ENCODE results near the gene PIGU.
"Not testable (repeated sequence)": the region's sequence is repeated elsewhere in the genome, so short reads cannot be mapped to it uniquely, and the experiment has no call there.

The PIGU gene

GRCh38 chr20:34676642-34677373 lies at the start of gene PIGU:
Gene PIGU (minus strand): TSS chr20:34677092. CDS start chr20:34677085, 7 bp downstream.
- Histone ChIP-seq H3K27me3 (ENCODE audit: control insufficient read depth, insufficient read depth, low read length) (no peaks in the 10 kb centered on the region), H3K4me3 (ENCODE audit: low read length) (peak within 1 kb of the TSS; percentile 82), H3K27ac (ENCODE audit: low read length) (no peak within 1 kb of the TSS), H3K4me1 (ENCODE audit: control insufficient read depth, insufficient read depth, low read length) (no peaks in the 10 kb centered on the region), H3K36me3 (ENCODE audit: control insufficient read depth, insufficient read depth, low read length) (no peaks in the 10 kb centered on the region), H3K9me3 (ENCODE audit: control insufficient read depth, insufficient read depth, low read length) (no peaks in the 10 kb centered on the region)
- DNase-seq (ENCODE audit: low read depth, low spot score), result peak; percentile 90
- WGBS (ENCODE audit: insufficient coverage, insufficient read length), result no CpG with 5 or more reads among the region's 64 CpGs

- Histone ChIP-seq H3K27me3 (ENCODE audit: control insufficient read depth, insufficient read depth, low read length) (no peaks in the 10 kb centered on the region), H3K27ac (ENCODE audit: low read length) (no peak overlapping the region), H3K4me1 (ENCODE audit: control insufficient read depth, insufficient read depth, low read length) (no peaks in the 10 kb centered on the region), H3K36me3 (ENCODE audit: control insufficient read depth, insufficient read depth, low read length) (no peaks in the 10 kb centered on the region), H3K4me3 (ENCODE audit: low read length) (no peak overlapping the region), H3K9me3 (ENCODE audit: control insufficient read depth, insufficient read depth, low read length) (no peaks in the 10 kb centered on the region)
- DNase-seq (ENCODE audit: low read depth, low spot score), result no peak
- no CpG with 5 or more reads among the region's 3 CpGs for WGBS (ENCODE audit: insufficient coverage, insufficient read length)
These were observed 47.3 kb upstream of the PIGU start for GRCh38 chr20:34724172-34724571.

GRCh38 chr20:34722560-34722959 lies 45.7 kb upstream of the PIGU start:
- WGBS (ENCODE audit: insufficient coverage, insufficient read length), result no CpG with 5 or more reads among the region's 3 CpGs
- not testable (repeated sequence) for H3K27me3 ChIP-seq (ENCODE audit: control insufficient read depth, insufficient read depth, low read length); H3K4me3 ChIP-seq (ENCODE audit: low read length); H3K9me3 ChIP-seq (ENCODE audit: control insufficient read depth, insufficient read depth, low read length); DNase-seq (ENCODE audit: low read depth, low spot score); H3K36me3 ChIP-seq (ENCODE audit: control insufficient read depth, insufficient read depth, low read length); H3K27ac ChIP-seq (ENCODE audit: low read length); H3K4me1 ChIP-seq (ENCODE audit: control insufficient read depth, insufficient read depth, low read length)

GRCh38 chr20:34720266-34720665 lies 43.4 kb upstream of the PIGU start:
- Histone ChIP-seq H3K27ac (ENCODE audit: low read length) (no peak overlapping the region), H3K4me3 (ENCODE audit: low read length) (no peak overlapping the region), H3K9me3 (ENCODE audit: control insufficient read depth, insufficient read depth, low read length) (no peaks in the 10 kb centered on the region), H3K36me3 (ENCODE audit: control insufficient read depth, insufficient read depth, low read length) (no peaks in the 10 kb centered on the region), H3K4me1 (ENCODE audit: control insufficient read depth, insufficient read depth, low read length) (no peaks in the 10 kb centered on the region), H3K27me3 (ENCODE audit: control insufficient read depth, insufficient read depth, low read length) (no peaks in the 10 kb centered on the region)
- no CpG with 5 or more reads among the region's 2 CpGs for WGBS (ENCODE audit: insufficient coverage, insufficient read length)
- no peak for DNase-seq (ENCODE audit: low read depth, low spot score)

GRCh38 chr20:34719242-34720017 lies 42.5 kb upstream of the PIGU start:
- not testable (repeated sequence) for H3K27ac ChIP-seq (ENCODE audit: low read length); H3K4me3 ChIP-seq (ENCODE audit: low read length); H3K9me3 ChIP-seq (ENCODE audit: control insufficient read depth, insufficient read depth, low read length); DNase-seq (ENCODE audit: low read depth, low spot score); H3K36me3 ChIP-seq (ENCODE audit: control insufficient read depth, insufficient read depth, low read length); H3K27me3 ChIP-seq (ENCODE audit: control insufficient read depth, insufficient read depth, low read length); H3K4me1 ChIP-seq (ENCODE audit: control insufficient read depth, insufficient read depth, low read length)
- WGBS (ENCODE audit: insufficient coverage, insufficient read length), result no CpG with 5 or more reads among the region's 13 CpGs

- Histone ChIP-seq H3K9me3 (ENCODE audit: control insufficient read depth, insufficient read depth, low read length) (no peaks in the 10 kb centered on the region), H3K36me3 (ENCODE audit: control insufficient read depth, insufficient read depth, low read length) (no peaks in the 10 kb centered on the region), H3K27me3 (ENCODE audit: control insufficient read depth, insufficient read depth, low read length) (no peaks in the 10 kb centered on the region), H3K4me1 (ENCODE audit: control insufficient read depth, insufficient read depth, low read length) (no peaks in the 10 kb centered on the region), H3K4me3 (ENCODE audit: low read length) (no peak overlapping the region), H3K27ac (ENCODE audit: low read length) (no peak overlapping the region)
- DNase-seq (ENCODE audit: low read depth, low spot score), result no peak
- WGBS (ENCODE audit: insufficient coverage, insufficient read length), result no CpG with 5 or more reads among the region's 9 CpGs
These were observed 40.6 kb upstream of the PIGU start for GRCh38 chr20:34717230-34718095.

GRCh38 chr20:34716921-34717229 lies 40.0 kb upstream of the PIGU start:
- WGBS (ENCODE audit: insufficient coverage, insufficient read length), result no CpG with 5 or more reads among the region's 2 CpGs
- DNase-seq (ENCODE audit: low read depth, low spot score), result no peak
- Histone ChIP-seq H3K27ac (ENCODE audit: low read length) (no peak overlapping the region), H3K36me3 (ENCODE audit: control insufficient read depth, insufficient read depth, low read length) (no peaks in the 10 kb centered on the region), H3K27me3 (ENCODE audit: control insufficient read depth, insufficient read depth, low read length) (no peaks in the 10 kb centered on the region), H3K9me3 (ENCODE audit: control insufficient read depth, insufficient read depth, low read length) (no peaks in the 10 kb centered on the region), H3K4me1 (ENCODE audit: control insufficient read depth, insufficient read depth, low read length) (no peaks in the 10 kb centered on the region), H3K4me3 (ENCODE audit: low read length) (no peak overlapping the region)

- Histone ChIP-seq H3K4me3 (ENCODE audit: low read length) (no peak overlapping the region), H3K27ac (ENCODE audit: low read length) (no peak overlapping the region), H3K27me3 (ENCODE audit: control insufficient read depth, insufficient read depth, low read length) (peaks cover 8% of the 10 kb centered on the region; the same call in 1 of the 2 replicates), H3K9me3 (ENCODE audit: control insufficient read depth, insufficient read depth, low read length) (no peaks in the 10 kb centered on the region), H3K4me1 (ENCODE audit: control insufficient read depth, insufficient read depth, low read length) (no peaks in the 10 kb centered on the region), H3K36me3 (ENCODE audit: control insufficient read depth, insufficient read depth, low read length) (no peaks in the 10 kb centered on the region)
- no peak for DNase-seq (ENCODE audit: low read depth, low spot score)
- WGBS (ENCODE audit: insufficient coverage, insufficient read length), result no CpG with 5 or more reads among the region's 4 CpGs
These were observed 38.5 kb upstream of the PIGU start for GRCh38 chr20:34715384-34715783.

- H3K4me1 ChIP-seq (ENCODE audit: control insufficient read depth, insufficient read depth, low read length); H3K27ac ChIP-seq (ENCODE audit: low read length); H3K36me3 ChIP-seq (ENCODE audit: control insufficient read depth, insufficient read depth, low read length); DNase-seq (ENCODE audit: low read depth, low spot score); H3K4me3 ChIP-seq (ENCODE audit: low read length); H3K9me3 ChIP-seq (ENCODE audit: control insufficient read depth, insufficient read depth, low read length): not testable (repeated sequence)
- peaks cover 12% of the 10 kb centered on the region; the same call in 1 of the 2 replicates for H3K27me3 ChIP-seq (ENCODE audit: control insufficient read depth, insufficient read depth, low read length)
- no CpG with 5 or more reads among the region's 10 CpGs for WGBS (ENCODE audit: insufficient coverage, insufficient read length)
These were observed 37.1 kb upstream of the PIGU start for GRCh38 chr20:34713944-34714515.

Data from iPS DF 6.9 (cell line).